Stimulated activated CD4-positive, alpha-beta T cell treated with anti-CD3 and anti-CD28 coated beads, Interleukin-2, amount 100 ng/mL, for 24 hours (primary cell): ENCODE measurements around the gene SLC16A7.
"Not testable (repeated sequence)": the region's sequence is repeated elsewhere in the genome, so short reads cannot be mapped to it uniquely, and the experiment has no call there.

Experiments used
- DNase-seq, 2 donors: peaks; one replicate each; pipeline ENCODE4 v3.0.0-alpha.2; 2020

The SLC16A7 gene, protein sequence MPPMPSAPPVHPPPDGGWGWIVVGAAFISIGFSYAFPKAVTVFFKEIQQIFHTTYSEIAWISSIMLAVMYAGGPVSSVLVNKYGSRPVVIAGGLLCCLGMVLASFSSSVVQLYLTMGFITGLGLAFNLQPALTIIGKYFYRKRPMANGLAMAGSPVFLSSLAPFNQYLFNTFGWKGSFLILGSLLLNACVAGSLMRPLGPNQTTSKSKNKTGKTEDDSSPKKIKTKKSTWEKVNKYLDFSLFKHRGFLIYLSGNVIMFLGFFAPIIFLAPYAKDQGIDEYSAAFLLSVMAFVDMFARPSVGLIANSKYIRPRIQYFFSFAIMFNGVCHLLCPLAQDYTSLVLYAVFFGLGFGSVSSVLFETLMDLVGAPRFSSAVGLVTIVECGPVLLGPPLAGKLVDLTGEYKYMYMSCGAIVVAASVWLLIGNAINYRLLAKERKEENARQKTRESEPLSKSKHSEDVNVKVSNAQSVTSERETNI

DNA sequence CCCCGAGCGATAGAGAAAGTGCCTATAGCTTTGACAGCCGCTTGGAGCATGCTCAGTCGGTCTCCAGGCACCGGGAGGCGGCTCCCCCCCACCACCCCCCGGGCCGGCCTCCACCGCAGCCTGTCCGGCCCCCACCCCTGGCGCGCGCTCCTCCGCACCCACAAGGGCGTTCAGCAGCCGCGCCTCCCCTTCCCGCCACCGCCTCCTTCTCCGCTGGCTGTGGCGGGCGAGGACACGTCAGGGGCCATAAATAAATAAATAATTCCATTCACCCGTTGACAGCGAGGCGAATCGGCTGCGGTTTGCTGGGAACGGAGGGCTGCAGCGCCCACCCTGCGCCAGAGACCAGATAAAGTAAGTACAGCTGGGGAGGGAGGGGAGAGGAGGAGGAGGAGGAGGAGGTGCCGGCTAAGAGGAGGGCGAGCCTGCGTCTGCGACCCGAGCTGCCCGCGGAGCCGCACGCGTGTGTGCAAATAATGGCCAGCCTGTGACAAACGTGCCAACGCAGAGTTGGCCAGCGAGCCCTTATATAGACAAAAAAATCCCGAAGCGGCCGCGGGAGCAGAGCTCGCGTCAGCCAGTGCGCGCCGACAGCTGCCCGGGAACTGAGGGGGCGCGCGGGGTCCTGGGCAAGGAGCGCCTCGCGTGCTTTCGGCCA, at the start of gene SLC16A7:
Gene SLC16A7 (plus strand): TSS at position 147 of the 658 bp plus-strand sequence. CDS start 108,773 bp downstream, outside the sequence.
- DNase-seq: peak; percentile 85 to 88

DNA sequence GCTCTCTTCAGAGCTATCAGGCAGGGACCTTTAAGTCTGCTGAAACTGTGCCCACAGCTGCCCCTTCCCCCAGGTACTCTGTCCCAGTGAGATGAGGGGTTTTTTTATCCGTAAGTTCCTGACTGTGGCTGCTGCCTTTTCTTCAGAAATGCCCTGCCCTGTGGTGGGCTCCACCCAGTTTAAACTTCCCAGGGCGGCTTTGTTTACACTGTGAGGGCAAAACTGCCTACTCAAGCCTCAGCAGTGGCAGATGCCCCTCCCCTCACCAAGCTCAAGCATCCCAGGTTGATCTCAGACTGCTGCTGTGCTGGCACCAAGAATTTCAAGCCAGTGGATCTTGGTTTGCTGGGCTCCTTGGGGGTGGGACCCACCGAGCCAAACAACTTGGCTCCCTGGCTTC, 46.9 kb upstream of the SLC16A7 start:
- no peak for DNase-seq

DNA sequence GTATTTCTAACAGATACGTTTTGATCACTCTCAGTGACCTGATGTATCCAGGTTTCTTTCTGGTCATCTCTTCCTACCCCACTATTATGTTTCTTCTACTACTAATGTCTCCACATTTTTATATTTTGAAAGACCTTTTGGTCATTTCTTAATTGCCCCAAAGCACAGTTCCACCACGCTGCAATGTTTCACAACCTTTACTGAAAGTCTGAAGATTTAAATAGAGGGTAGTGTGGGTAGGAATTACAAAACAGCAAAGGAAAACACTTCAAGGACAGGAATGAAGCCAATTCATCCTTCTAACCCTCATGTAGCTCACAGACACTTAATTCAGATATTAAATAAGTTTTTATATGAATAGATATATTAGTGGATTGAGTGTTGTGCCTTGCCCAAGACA, 36.1 kb upstream of the SLC16A7 start:
- no peak for DNase-seq

DNA sequence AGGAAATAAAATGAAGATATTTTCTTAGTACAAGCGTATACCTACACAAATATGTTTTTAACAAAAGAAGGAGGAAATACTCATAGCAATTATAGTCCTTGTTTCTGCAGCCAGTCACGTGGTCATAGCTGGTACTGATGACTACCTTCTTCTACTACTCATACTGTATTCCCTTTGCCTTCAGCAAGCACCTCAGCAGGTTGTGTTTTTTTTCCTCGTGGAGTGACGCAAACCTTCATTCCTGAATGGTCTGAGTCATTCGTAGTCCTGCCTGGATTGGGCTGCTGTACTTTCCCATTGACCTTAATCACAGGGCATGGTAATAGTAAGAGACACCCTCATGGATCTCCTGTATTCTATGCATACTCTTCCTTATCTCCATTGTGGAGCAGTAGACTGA, 25.7 kb upstream of the SLC16A7 start:
- DNase-seq: no peak

DNA sequence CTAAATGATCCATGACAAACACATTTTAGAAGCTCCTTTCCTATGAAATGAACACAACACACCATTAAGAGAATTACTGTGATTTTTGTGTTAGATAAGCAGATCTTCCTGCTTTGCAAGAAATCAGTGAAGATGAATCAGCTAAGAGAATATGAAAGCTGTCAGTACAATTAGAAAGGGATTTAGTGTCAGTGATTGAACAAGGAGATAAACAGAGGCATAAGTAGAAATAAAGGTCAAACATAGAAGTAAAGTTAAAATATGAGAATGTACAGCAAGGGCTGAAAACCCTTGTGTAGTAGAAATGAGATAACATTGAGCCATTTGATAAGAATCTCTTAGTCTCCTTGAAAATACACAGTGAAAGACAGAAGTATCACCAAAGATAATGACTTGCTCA, 21.4 kb upstream of the SLC16A7 start:
- DNase-seq: no peak

DNA sequence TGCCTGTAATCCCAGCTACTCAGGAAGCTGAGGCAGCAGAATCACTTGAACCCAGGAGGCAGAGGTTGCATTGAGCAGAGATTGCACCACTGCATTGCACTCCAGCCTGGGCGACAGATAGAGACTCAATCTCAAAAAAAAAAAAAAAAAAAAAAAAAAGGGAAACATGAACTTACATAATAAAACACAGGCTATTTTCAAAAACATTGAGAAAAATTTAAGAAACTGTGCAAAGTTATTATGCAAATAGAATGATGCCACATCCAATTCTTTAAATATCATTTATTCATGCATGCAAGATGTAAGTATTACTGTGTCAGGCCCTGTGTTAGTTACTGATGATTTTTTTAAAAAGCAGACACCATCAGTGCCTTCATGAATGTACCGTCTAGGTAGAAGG, 20.0 kb upstream of the SLC16A7 start:
- DNase-seq: no peak

DNA sequence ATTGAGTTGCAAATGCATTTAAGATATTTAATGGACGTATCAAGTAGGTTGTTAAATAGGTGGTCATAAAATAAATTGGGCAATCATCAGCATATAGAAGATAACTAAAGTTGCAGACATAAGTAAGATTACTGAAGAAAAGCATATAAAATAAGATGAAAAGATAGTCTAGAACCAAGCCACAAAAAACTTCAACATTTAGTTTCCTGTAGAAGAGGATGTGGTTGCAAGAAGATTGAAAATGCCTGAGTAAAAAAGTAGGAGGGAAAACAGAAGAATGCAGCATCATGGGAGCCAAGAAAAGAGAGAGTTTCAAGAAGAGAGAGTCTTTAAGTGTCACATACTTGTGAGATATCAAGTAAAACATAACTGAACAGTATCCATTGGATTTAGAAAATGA, 17.6 kb upstream of the SLC16A7 start:
- DNase-seq: no peak

DNA sequence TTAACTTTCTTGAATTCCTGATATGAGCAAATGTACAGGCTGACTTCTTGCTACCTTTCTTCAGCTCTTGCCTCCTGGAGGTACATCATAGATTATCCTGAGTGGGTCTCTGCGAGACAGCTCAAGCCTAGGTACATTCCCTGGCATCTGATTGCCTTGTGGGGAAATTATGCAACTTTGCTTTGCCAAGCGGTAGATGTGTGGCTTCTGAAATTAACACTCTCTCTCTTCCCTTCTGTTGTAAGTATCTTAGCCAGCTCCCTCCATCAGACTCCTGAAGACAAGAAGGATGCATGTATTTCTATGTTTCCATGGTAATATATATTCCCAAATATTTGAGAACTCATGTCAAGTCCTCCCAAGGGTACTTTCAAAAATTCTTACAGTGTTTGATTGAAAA, 16.2 kb upstream of the SLC16A7 start:
- no peak for DNase-seq

DNA sequence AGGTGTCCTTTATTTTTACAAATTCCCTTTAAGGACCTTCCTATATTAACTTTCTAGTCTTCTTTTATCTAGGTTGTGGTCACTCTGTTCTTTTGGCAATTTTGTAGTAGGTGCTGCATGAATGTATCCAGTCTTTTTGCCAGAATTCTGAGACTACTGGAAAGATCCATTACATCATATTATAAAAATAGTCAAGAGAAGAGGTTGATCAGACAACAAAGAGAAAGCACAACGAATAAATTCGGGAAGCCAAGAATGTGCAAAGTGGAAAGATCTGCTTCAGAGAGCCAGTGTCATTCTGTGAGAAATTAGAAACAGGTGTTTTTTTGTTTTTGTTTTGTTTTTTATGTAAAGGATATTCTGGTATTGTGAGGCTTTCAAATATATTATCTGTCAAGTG, 15.8 kb upstream of the SLC16A7 start:
- DNase-seq: no peak

DNA sequence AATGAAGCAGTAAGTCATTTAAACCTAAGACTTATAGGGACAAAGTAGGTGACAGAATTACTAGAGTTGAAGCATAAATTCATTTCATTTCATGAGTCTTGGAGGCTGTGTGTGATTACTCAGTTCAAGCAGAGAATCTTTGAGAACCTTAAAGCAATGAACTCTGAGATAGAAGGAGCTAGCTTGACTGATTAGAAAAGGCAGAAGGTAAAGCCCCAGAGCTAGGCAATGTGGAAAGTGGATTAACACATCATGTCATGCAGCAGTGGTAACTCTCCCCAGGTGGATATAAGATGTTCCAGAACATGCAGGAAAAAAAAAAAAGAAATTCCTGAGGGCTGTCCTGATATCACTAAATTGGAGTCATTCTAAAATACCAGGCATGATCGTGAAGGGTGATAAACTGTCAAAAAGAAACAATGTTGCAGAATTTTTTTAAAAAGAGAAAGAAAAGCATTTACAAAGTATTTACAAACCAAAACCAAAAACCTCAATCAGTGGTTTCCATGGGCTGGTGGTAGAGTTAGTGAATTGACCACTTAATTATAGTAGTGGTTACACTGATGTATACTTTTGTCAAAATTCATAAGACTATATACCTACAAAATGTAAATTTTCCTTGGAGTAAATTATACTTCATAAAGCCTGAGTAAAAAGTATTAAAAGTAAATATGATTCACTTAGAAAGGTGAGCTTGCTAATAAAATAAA, 12.7 kb upstream of the SLC16A7 start:
- DNase-seq: no peak

DNA sequence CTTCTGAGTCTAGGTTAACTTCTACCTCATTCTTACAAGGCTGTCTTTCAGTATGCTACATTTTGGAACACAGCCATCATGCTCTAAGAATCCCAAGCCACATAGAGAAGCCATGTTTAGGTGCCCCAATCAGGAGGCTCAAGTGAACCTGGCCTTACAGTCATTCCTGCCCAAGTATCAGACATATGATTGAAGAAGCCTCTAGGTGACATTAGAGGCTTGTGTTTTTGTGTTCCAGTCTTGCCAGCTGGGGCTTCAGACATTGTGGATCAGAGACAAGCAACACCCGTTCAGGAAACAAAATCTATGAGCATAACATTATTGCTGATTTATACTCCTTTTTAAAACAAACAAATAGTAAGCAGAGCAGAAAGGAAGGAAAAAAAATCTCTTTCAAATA, 8.1 kb upstream of the SLC16A7 start:
- no peak for DNase-seq

DNA sequence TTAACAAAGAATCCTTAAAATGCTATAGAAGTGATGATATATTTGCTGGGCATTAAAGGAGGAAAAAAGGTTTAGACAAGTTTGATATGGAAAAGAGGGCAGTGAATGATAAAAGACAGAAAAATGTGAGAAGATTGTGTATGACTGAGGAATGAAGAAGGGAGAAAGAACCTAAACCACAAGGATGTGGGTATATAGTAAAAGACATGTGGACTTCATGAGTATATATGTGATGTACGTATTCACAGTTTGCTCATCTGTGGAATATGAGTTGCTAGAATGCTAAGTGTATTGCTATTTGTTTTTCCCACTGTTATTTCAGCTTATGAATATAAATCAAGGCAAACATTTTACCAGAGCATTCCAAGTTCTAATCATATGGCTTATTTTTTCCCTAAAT, 2.1 kb upstream of the SLC16A7 start:
- DNase-seq: no peak

DNA sequence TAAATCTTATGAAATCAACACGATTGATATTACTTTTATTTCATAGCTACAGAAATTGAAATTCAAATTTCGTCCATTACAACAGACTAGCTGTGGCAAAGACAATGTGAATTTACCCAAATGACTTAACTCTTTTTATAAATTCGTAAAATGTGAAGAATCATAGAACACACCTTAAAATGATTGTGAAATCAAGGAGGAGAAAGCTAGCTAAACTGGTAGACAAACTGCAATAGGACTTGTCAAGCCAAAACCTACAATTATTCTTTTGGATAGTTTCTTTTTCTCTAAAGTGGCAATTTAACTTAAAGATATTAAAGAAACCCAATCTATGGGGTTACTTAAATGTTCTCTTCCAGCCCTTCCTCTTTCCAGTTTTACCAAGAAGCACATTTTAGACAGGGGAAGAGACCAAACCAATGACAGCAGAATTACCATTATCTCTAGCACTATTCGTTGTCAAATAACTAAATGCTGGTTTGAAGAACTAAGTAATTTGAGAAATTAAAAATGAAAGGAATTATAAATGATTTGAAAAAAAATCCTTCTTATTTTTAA, 807 bp upstream of the SLC16A7 start:
- no peak for DNase-seq

DNA sequence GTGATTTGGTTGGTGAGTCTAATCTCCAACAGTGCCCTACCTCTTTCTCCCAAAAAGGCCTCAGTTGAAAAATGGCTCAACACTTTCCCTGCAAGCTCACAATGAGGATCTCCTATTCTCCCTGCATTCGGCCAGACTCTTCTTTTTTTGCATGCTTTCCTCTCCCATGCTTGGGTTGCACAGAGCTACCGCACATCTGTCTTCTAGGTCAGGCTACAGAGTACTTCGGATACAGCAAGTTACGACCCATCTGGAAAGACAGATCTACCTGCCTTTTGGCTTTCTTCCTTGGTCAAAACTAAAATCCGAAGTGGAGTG, 305 bp upstream of the SLC16A7 start:
- DNase-seq: no peak

DNA sequence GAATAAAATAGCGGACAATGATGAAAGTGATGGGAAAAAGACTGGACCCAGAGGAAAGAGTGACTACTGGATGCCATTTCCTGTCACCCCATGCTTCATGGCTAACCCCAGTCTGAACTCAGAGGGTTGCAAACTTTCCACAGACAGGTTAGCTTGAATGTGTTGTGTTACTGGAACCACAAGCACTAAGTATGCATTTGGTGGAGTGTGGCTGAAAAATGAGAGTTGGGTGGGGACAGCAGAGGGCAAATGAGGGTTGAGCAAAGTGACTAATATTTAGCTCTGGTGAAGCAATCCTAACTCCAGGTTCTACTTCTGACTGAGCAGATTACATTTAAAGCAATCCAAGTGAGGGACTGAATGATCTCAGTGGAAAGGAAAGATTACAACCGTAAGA, 1.6 kb downstream of the SLC16A7 start:
- DNase-seq: peak; percentile 49 to 70

DNA sequence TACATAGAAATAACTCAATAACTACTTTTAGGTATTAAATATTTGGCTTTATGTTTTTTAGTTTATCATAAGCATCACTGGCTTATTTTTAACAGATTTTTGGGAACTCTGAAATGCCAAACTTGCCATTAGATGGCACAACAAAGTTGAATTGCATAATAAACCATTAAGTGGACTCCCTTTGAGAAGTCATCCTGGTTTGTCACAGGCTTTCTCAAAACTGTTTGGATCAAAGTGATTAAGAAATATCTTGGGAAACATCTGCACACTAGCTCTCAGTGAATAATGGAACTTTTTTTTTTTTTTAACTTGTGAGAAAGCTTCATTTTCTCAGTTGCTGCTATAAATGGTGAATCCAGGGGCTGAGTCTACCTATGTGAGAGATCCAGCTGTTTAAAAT, 4.3 kb downstream of the SLC16A7 start:
- DNase-seq: no peak

DNA sequence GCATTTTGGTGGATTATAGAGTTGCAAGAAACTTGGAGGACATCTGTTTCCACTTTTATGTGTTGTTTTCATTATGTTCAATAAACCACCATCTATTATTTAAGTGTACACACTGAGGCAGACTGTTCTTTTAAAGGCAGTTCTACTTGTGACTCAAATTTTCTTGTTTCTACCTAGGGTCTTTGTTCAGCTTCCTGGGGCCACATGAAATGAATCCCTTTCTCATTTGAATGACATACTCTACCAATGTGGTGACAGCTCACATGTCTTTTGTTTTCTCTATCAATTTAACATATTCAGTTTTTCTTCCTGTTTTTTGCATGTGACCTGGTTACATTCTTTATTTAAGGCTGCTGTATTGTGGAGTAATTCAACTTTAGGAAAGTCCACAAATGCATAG, 7.9 kb downstream of the SLC16A7 start:
- no peak for DNase-seq

DNA sequence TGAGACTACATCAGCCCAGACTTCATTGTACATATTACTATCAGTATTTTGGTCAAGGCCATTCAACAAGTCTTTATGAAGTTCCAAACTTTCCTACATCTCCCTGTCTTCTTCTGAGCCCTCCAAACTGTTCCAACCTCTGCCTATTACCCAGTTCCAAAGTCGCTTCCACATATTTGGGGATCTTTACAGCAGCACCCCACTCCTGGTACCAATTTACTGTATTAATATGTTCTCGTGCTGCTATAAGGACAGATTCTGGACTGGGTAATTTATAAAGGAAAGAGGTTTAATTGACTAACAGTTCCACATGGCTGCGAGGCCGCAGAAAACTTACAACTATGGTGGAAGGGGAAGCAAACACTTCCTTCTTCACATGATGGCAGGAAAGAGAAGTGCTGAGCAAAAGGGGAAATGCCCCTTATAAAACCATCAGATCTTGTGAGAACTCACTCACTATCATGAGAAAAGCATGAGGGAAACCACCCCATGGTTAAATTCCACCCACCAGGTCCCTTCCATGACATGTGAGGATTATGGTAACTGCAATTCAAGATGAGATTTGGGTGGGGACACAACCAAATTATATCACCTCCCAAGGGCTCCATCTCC, 17.1 kb downstream of the SLC16A7 start:
- not testable (repeated sequence) for DNase-seq

DNA sequence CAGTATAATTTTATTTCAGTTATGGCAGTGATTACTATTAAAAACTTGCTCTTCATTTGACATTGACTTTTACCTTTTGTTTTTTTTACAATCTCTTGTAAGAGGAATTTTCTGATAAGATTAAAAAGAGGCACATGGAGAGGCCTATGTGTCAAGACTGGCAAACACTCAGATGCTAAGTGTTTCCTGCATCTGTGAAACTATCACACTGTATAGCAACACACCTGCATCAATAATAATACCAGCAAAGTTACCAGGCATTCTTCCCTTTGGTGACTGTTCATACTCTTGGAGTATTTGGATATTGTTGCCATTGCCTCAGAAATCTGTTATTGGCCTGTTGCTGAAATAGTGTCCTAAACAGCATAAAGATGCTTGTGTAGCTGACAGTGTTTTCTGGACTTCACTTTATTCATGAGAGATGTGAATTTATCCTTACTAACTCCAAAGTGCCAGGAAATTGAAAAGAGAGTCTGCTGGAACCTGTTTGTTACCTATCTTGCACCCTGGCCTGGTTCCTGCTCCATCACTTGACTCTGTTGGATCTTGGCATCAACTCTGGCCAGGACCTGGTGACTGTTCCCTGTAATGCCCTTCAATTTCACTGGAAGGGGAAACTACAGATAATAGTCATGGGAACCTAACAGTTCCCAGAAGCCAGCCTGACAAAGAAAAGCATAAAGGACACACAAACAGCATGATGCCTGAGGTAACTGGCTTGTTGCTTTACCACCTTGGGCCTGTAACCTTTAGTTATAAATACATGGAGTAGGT, 19.8 kb downstream of the SLC16A7 start:
- DNase-seq: no peak

DNA sequence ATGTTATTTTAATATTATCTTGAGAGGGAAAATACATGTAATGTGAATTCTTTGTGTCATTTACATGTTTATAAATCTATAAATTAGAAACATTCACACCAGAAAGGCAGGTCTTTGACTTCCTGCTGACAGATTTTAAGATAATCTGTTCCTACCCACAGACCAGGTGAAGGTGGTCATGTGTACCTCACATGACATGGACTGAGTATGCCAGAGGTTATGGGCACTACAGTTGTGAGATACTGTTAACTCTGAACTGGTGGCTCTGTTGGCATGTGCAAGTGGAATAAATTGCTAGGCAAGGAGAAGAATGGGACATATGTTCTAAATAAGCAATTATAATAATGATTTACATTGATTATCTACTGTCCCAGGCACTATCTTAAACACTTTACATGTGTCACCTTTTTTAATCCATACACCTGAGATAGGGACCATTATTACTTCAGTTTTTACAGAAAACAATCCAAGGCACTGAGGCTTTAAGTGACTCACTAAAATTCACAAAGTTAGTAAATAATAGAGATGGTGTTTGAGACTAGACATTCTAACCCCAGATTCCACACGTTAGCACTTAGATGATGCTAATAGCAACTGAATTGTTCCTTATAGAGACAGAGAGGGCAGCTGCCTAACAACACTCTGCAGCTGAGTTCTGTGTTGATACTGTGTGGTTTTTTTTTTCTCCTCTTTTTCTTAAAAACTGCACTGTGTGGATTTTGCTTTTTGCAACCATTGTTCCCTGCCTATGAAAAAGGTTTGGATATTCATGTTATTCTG, 23.8 kb downstream of the SLC16A7 start:
- DNase-seq: no peak

DNA sequence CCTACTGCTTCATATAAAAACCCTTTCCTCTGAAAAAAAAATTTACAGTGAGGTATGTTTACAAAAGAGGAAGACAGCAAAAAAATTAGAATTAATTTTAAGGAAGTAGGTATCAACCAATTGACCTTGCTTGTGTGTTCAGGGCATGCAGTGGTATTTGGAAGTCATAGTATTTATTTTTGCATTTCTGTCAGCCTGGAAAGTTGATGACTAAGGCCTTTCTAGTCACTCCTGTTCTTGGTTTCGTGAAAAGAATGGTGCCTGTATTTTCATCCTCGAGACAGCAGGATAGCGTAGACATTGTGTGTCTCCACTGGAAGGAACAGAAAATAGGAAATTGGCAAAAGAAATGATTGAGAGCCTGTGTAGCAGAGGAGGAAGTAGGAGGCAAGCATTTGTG, 24.5 kb downstream of the SLC16A7 start:
- DNase-seq: no peak
